DOHH2 (cell line): Measurements from ENCODE around the gene DNAJC24.

Experiments used
- EZH2phosphoT487 ChIP-seq: fragments of 200-600 bp; sonication (generic); IDR thresholded peaks from 2 replicates; pipeline ENCODE4 v1.6.1; 2017; ENCODE audit warnings: borderline replicate concordance, mild to moderate bottlenecking, antibody characterized with exemption, low read length, moderate library complexity, mixed read lengths
- TF ChIP-seq, protein P1 (sequence below): fragments of 200-600 bp; sonication (generic); IDR thresholded peaks from one replicate; pipeline ENCODE4 v1.5.1; 2014; ENCODE audit warnings: antibody characterized with exemption, mild to moderate bottlenecking, low read depth, low read length; ENCODE audit not compliant: poor library complexity, severe bottlenecking

DNA sequence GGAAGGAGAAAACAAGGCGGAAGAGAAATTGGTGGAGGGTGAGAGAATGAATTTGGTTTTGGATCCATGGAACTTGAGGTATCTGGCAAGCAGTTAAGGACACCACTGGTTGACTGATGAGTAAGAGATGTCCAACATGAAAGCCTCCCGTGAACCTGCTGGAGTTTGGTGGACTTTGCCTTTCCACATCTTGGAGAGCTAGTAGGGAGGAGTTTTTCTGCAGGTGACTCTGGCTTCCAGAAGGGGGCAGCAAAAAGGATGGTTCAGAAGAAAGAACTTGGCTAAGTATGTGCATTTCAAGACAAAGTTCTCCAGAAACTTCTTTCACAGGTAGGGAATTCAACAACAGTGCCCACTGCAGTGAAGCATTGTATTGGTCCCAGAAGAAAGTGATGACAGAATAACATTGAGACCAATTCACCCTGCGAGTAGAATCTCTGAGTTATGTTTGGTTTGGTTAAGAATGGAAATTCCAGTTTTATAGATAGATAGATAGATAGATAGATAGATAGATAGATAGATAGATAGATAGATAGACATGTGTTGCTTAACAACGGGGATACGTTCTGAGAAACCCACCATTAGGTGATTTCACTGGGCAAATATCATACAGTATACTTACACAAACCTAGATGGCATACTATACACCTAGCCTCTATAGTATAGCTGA lies 28.6 kb upstream of the DNAJC24 start:
- TF ChIP-seq, protein P1, sequence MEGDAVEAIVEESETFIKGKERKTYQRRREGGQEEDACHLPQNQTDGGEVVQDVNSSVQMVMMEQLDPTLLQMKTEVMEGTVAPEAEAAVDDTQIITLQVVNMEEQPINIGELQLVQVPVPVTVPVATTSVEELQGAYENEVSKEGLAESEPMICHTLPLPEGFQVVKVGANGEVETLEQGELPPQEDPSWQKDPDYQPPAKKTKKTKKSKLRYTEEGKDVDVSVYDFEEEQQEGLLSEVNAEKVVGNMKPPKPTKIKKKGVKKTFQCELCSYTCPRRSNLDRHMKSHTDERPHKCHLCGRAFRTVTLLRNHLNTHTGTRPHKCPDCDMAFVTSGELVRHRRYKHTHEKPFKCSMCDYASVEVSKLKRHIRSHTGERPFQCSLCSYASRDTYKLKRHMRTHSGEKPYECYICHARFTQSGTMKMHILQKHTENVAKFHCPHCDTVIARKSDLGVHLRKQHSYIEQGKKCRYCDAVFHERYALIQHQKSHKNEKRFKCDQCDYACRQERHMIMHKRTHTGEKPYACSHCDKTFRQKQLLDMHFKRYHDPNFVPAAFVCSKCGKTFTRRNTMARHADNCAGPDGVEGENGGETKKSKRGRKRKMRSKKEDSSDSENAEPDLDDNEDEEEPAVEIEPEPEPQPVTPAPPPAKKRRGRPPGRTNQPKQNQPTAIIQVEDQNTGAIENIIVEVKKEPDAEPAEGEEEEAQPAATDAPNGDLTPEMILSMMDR: peak; percentile 66
- TF ChIP-seq EZH2phosphoT487: no peak
